ENCODE measurements around the gene ERICH6B.
A peak's percentile ranks its signal among the peaks of the same experiment; 100 is the strongest.
"Not testable (repeated sequence)": the region's sequence is repeated elsewhere in the genome, so short reads cannot be mapped to it uniquely, and the experiment has no call there.

ERICH6B gene

GRCh38 chr13:45615501-45616101 is at the start of gene ERICH6B:
ERICH6B (minus strand) TSS chr13:45615739; CDS start chr13:45597005, 18,734 bp downstream.
- no peak within 1 kb of the TSS for H3K4me3 ChIP-seq (ENCODE audit: low read depth, low read length)
- no peak within 1 kb of the TSS for H3K9ac ChIP-seq
- H3K27ac ChIP-seq = no peak within 1 kb of the TSS

GRCh38 chr13:45662903-45663302 is 47.4 kb upstream of the ERICH6B start:
- H3K79me2 ChIP-seq; H3K4me2 ChIP-seq (ENCODE audit: low read length); H3K27me3 ChIP-seq (ENCODE audit: control insufficient read depth, insufficient read depth, low read length); H3K9me3 ChIP-seq (ENCODE audit: control insufficient read depth, low read length); H3K27ac ChIP-seq; H3K36me3 ChIP-seq (ENCODE audit: control insufficient read depth, insufficient read depth, low read length); H3K9ac ChIP-seq; H2AFZ ChIP-seq; H3K4me3 ChIP-seq (ENCODE audit: low read depth, low read length); H3K4me1 ChIP-seq: not testable (repeated sequence)

More at GRCh38 chr13:45615501-45616101, at the start of gene ERICH6B:
- H3K27me3 ChIP-seq (ENCODE audit: control insufficient read depth, insufficient read depth, low read length) = no peaks in the 10 kb centered on the region
- no peak within 1 kb of the TSS for H3K4me2 ChIP-seq (ENCODE audit: low read length)
- no peaks in the 10 kb centered on the region for H3K4me1 ChIP-seq
- TF ChIP-seq CTCF (IDR thresholded peaks at IDR 0.05) = no peak
- no peaks in the 10 kb centered on the region for H3K9me3 ChIP-seq (ENCODE audit: control insufficient read depth, low read length)
- peak within 1 kb of the TSS; percentile 72 for H2AFZ ChIP-seq
- no peaks in the 10 kb centered on the region for H3K36me3 ChIP-seq (ENCODE audit: control insufficient read depth, insufficient read depth, low read length)
- no peaks in the 10 kb centered on the region for H3K79me2 ChIP-seq

DNA sequence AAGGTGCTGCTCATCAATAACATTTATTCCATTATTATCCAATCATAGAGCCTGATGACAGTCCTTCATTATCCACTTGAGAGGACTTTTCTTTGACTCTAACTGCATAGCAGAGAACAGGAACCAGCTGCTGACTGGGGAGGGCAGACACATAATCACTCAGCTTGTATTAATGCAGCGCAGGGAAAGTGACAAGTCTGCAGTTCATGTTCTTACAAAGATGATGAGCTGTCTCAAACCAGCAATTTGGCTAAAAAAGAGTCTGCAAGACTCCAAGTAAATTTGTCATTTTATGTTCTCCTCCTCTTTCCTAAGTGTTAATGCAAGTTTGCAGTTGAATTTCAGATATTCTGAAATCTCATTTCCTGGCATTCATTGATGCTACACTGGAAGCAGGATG is 46.6 kb upstream of the ERICH6B start:
- H3K27ac ChIP-seq = no peak overlapping the region
- H3K4me2 ChIP-seq (ENCODE audit: low read length) = no peak overlapping the region
- no peaks in the 10 kb centered on the region for H3K9me3 ChIP-seq (ENCODE audit: control insufficient read depth, low read length)
- TF ChIP-seq CTCF (IDR thresholded peaks at IDR 0.05) = no peak
- no peaks in the 10 kb centered on the region for H3K36me3 ChIP-seq (ENCODE audit: control insufficient read depth, insufficient read depth, low read length)
- no peak overlapping the region for H2AFZ ChIP-seq
- H3K4me3 ChIP-seq (ENCODE audit: low read depth, low read length) = no peak overlapping the region
- no peaks in the 10 kb centered on the region for H3K4me1 ChIP-seq
- no peaks in the 10 kb centered on the region for H3K27me3 ChIP-seq (ENCODE audit: control insufficient read depth, insufficient read depth, low read length)
- H3K9ac ChIP-seq = no peak overlapping the region
- no peaks in the 10 kb centered on the region for H3K79me2 ChIP-seq

- H3K9ac ChIP-seq; H3K4me1 ChIP-seq; H3K36me3 ChIP-seq (ENCODE audit: control insufficient read depth, insufficient read depth, low read length); H3K79me2 ChIP-seq; H2AFZ ChIP-seq; H3K9me3 ChIP-seq (ENCODE audit: control insufficient read depth, low read length); H3K27me3 ChIP-seq (ENCODE audit: control insufficient read depth, insufficient read depth, low read length); H3K4me3 ChIP-seq (ENCODE audit: low read depth, low read length); H3K4me2 ChIP-seq (ENCODE audit: low read length); H3K27ac ChIP-seq: not testable (repeated sequence)
Observed at GRCh38 chr13:45660458-45660857, 44.9 kb upstream of the ERICH6B start.

- Histone ChIP-seq H2AFZ (no peak overlapping the region), H3K9ac (no peak overlapping the region), H3K4me1 (no peaks in the 10 kb centered on the region), H3K36me3 (ENCODE audit: control insufficient read depth, insufficient read depth, low read length) (no peaks in the 10 kb centered on the region), H3K27me3 (ENCODE audit: control insufficient read depth, insufficient read depth, low read length) (no peaks in the 10 kb centered on the region), H3K4me3 (ENCODE audit: low read depth, low read length) (no peak overlapping the region), H3K9me3 (ENCODE audit: control insufficient read depth, low read length) (no peaks in the 10 kb centered on the region), H3K27ac (no peak overlapping the region), H3K4me2 (ENCODE audit: low read length) (no peak overlapping the region), H3K79me2 (no peaks in the 10 kb centered on the region)
- no peak for TF ChIP-seq CTCF (IDR thresholded peaks at IDR 0.05)
Observed at GRCh38 chr13:45659536-45659935, 44.0 kb upstream of the ERICH6B start.
